ENCODE data around the gene BASP1.
"Not testable (repeated sequence)": the region's sequence is repeated elsewhere in the genome, so short reads cannot be mapped to it uniquely, and the experiment has no call there.

The BASP1 gene

DNA sequence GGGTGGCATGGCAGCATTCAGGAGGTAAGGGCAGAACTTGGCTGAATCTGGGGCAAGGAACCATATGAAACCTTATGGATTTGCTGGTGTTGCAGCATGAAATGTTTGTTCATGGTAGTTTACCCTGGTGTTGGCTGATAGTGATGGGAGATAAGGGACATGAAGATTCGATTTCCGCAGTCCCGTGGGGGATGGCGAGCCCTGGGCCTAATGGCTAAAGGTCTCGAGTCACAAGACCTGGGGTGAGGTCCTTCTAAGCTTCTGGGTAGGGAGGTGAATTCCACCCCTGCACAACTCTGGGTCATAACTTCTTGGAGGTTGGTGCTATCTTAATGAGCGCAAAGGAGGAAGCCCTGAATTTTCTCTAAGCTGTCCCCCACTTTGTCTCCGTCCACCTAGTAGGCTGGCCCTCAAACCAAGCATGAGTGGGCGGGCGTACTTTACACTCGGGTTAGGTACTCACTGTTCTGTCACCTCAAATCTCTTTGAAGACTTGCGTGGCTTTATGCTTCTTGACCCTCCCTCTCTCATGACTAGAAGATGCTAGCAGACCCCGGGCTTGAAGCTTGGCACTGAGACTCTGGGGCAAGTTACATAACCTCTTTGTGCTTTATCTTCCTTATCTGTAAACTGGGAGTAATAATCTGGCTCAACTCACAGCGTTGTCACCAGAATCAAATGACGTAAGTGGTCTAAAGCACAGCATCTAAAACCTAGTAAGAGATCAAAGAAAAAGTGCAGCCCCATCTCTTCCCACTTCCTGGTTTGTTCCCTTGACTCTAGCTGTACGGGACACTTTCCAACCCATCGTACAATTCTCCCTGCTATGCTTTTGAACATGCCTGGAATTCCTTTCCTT is 72.5 kb downstream of the BASP1 start:
- DNase-seq (ENCODE audit: low spot score), result no peak

DNA sequence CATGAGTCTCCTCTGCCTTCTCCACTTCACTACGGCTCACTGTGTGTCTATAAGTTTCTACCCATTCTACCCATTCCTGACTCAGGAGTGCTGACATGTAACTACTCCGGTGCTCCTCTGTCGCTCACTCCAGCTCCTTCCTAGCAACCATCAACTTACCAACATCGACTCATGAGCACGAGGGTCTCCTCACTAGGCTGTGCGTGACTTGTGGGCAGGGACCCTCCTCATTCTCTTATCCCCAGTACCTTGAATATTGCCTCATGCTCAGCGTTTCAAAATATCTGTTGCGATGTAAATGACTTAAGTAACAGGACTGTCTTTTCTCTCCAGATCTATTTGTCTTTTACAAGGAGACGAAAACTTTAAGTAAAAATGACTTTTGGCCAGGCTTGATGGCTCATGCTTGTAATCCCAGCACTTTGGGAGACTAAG is 73.1 kb downstream of the BASP1 start:
- DNase-seq (ENCODE audit: low spot score), result no peak

DNA sequence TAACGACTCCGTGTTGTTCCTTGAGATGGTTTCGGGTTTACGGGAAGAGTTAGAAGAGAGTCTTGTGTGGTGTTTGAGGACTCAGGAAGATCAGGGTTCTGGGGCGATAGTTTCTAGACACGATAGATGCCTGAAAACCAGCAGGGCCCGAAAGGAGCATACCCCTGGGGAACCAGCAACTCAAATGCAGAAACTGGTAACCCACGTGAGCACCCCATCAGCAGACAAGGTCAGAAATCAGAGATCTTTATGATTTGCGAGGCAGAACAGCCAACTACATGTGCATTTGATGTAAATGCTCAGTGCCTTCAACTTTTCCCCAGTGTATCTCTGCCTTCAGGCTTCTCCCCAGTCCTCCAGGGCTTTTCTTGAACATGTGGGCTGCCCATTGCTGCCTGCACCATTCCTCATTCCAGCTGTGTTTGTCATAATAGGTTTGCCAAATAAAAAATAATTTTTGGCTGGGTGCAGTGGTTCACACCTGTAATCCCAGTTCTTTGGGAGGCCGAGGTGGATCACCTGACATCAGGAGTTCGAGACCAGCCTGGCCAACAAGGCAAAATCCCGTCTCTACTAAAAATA is 75.1 kb downstream of the BASP1 start:
- no peak for DNase-seq (ENCODE audit: low spot score)

DNA sequence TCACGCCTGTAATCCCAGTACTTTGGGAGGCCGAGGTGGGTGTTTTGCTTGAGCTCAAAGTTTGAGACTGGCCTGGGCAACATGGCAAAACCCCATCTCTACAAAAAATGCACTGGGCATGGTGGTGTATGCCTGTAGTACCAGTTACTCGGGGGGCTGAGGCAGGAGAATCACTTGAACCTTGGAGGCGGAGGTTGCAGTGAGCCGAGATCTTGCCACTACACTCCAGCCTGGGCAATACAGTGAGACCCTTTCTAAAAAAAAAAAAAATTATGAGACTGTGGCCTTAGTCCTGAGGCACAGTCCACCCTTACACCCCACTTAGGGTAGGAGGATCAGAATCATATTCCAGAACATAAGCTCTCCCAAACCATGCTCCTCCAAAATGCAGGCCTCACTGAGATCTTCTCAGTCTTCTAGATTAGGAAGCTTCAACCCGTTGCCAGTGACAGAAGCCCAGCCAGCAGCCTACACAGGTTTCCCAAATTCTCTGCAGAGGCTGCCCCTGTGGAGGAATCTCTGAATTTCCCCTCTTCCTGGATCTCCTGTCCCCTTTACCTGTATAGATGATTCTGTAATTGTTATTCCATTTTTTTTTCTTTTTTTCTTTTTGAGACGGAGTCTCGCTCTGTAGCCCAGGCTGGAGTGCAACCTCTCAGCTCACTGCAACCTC is 77.3 kb downstream of the BASP1 start:
- no peak for DNase-seq (ENCODE audit: low spot score)

DNA sequence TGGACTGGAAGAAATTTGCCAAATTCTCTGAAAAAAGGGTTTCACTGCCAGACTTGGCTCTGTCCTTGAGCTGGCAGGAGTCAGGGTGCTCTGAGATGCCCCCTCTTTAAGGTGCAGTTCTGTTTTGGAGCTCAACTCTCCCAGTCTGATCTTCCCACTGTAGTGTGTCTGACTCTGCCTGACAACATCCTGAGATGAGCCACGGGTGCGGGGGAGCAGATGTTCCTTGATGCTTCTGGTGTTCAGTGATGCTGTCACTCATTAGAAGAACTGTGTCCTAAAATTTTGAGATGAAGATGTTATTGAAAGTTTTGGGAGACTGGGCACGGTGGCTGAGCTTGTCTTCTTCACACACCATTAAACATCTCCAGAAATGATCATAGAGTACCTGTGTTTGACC is 78.2 kb downstream of the BASP1 start:
- no peak for DNase-seq (ENCODE audit: low spot score)

DNA sequence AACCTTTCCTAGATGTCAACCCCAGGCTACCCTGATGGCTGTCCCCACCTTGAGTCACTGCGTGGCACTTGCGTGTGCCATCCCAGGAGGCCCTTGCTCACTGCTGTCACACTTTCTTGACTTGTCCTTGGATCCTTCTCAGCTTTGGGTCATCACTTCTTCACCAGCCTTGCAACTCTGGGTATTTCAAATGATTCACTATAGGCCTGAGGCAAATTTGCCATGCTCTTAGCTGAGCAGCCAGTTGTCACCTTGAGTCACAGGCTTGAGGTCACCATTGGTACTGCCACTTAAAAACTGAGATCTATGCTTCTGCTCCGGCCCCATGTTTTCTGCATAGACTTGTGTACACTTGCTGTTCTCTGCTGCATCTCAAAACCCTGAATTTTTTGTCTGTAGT is 84.7 kb downstream of the BASP1 start:
- DNase-seq (ENCODE audit: low spot score), result no peak

DNA sequence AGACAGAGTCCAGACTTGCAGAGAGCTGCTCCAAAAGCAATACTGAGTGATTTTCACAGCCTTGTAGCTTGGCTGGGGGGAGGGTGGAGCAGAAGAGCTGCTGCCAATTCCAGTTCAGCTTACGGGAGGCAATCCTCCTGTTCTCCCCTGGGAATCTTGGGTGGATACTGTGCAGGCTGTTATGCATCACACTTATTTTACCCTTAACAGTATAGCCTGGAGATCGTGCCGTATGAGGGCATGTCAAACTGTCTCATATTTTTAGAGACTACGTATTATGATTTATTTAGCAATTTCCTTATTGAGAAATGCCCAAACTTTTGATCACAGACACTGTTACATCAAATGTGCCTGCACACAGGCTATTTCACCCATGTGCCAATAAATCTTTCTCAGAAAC is 85.2 kb downstream of the BASP1 start:
- no peak for DNase-seq (ENCODE audit: low spot score)

DNA sequence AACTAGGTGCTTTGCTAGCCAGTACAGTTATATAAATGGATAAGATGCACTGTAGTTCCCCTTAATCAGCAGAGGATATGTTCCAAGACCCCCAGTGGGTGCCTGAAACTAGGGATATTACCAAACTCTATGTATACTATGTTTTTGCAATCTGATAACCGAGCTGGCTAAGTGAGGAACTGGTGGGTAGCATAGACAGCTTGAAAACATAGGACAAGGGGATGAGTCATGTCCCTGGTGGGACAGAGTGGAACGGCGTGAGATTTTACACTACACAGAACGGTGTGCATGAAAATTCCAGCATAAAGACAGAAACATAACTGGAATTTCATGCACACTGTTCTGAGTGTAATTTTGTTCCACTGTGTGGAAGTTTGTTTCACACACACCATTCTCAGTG is 86.9 kb downstream of the BASP1 start:
- no peak for DNase-seq (ENCODE audit: low spot score)

DNA sequence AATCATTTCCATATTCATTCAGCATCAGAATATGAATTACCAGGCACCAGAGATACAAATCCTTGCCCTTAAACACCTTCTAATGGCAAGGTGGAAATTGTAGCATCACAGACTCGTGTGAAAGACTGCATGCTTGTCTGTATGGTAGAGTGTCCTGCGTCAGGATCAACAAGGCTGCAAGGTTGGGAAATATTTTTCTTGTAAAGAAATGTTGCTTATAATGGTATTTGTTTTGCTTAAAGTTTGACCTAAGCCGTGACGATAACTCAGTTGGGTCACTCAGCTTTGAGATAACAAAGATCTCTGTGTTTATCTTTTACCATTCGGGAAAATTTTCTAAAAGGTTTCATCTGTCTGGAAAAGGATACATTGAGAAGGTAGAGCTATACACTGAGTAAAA is 87.6 kb downstream of the BASP1 start:
- no peak for DNase-seq (ENCODE audit: low spot score)

DNA sequence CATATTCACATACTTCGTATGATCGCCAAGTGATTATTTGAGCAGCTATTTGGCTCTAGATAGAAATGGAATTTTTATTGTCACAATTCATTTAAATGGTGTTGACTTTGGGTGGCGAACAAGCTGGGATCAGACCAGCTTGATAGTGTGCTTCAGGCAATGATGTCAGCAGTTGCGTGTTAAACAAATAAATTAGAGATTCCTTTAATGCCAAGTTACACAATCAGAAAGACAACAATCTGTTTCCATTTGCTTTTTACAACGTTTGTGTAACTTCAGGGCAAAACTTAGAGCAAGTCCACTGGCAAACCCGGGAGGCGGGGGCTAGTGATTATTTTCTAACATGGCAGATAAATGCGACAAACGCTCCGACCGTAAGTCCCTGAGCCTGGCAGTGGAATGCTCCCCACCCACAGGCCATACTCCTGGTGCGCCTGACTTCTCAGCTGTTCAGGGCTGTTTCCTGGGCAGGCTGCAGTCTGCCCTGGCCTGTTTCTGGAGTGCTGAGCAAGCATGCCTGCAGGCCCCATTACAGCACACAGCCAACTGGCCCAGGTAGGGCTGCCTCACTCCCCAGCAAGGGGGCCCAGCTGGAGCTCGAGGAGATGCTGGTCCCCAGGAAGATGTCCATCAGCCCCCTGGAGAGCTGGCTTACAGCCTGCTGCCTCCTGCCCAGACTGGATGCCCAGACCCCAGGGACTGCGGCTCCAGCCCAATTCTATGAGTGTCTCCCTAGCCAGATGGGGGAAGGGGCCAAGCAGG is 88.7 kb downstream of the BASP1 start:
- no peak for DNase-seq (ENCODE audit: low spot score)

DNA sequence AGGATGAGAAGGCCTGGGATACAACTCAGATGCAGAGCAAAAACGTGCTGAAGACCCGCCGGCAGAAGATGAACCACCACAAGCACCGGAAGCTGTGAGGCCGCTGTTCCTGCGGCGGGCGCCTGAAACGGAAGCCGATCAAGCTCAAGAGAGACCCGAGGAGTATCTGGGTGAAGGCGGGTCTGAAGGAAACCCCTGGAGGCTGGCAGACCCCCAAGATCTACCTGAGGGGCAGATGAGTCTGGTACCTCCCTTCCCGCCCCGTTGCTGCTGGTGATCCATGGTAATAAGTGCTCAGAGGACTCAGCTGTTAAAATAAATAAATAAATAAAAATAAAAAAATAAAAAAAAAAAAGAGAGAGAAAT is 89.3 kb downstream of the BASP1 start:
- no peak for DNase-seq (ENCODE audit: low spot score)

DNA sequence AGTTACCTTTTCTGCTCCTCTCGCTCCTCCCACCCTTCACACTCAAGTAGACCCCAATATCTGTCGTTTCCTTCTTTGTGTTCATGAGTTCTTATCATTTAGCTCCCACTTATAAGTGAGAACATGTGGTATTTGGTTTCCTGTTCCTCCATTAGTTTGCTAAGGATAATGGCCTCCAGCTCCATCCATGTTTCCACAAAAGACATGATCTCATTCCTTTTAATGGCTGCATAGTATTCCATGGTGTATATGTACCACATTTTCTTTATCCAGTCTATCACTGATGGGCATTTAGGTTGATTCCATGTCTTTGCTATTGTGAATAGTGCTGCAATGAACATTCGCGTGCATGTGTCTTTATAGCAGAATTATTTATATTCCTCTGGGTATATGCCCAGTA is 90.0 kb downstream of the BASP1 start:
- DNase-seq (ENCODE audit: low spot score), result not testable (repeated sequence)

DNA sequence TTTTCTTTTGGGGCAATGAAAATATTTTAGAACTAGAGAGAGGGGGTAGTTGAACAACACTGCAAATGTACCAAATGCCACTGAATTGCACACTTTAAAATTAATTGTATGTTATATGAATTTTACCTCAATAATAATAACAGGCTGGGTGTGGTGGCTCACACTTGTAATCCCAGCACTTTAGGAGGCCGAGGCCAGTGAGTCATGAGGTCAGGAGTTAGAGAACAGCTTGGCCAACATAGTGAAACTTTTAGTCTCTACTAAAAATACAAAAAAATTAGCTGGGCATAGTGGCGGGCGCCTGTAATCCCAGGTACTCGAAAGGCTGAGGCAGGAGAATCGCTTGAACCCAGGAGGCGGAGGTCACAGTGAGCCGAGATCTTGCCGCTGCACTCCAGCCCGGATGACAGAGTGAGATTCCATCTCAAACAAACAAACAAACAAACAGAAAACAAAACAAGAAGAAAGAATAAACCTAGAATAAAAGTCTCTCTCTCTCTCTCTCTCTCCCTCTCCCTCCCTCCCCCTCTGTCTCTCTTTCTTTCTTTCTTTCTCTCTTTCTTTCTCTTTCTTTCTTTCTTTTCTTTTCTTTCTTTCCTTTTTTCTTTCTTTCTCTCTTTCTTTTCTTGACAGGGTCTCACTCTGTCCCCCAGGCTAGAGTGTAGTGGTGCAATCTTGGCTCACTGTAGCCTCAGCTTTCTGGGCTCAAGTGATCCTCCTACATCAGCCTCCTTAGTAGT is 91.1 kb downstream of the BASP1 start:
- DNase-seq (ENCODE audit: low spot score), result no peak

DNA sequence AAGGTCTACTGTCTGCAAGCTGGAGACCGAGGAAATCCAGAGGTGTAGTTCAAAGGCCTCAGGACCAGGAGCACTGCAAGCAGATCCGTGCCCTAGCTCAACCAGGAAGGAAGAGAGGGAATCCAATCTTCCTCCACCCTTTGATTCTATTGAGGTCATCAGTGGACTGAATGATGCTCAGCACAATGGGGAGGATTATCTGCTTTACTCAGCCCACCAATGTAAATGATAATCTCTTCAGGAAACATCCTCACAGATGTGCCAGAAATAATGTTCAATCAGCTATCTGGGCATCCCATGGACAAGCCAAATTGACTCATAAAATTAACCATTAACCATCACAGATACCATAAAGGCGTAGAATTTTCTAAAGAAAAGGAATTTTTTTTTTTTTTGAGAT is 92.0 kb downstream of the BASP1 start:
- no peak for DNase-seq (ENCODE audit: low spot score)

DNA sequence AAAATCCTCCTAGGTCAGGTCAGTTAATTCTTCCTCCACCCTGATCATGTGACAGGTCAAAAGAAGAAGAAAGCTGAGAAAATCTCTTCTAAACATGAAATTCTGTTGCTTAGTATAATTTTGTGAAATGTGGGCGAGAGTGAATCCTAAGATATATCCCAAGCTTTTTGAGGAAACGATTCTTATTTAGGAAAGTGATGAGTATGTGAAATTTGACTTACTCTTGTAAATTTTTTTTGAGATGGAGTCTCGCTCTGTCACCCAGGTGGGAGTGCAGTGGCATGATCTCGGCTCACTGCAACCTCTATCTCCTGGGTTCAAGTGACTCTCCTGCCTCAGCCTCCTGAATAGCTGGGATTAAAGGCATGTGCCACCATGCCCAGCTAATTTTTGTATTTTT is 93.1 kb downstream of the BASP1 start:
- not testable (repeated sequence) for DNase-seq (ENCODE audit: low spot score)

DNA sequence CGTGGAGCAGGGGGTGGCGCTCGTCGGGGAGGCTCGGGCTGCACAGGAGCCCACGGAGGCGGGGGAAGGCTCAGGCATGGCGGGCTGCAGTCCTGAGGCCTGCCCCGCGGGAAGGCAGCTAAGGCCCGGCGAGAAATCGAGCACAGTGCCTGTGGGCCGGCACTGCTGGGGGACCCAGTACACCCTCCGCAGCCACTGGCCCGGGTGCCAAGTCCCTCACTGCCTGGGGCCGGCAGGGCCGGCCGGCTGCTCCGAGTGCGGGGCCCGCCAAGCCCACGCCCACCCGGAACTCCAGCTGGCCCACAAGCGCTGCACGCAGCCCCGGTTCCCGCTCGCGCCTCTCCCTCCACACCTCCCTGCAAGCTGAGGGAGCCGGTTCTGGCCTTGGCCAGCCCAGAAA is 94.4 kb downstream of the BASP1 start:
- DNase-seq (ENCODE audit: low spot score), result not testable (repeated sequence)

DNA sequence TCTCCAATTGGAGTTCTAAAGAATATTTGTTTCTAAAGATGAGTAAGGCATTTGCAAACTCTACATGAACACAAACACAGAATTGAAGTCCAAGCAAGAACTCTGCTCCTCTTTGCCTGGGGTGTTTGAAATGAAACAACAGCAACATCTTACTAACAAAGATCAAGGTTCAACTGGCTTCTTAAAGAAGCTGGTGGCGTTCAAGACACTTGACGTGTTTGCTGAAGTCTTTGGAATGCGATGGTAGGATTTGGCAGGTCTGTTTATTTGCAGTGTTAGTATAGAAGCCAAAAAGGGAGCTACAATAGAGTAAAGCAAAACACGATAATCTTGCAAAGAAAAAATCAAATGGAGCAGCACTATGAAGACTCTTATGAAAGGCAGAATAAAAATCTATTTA is 94.9 kb downstream of the BASP1 start:
- no peak for DNase-seq (ENCODE audit: low spot score)

DNA sequence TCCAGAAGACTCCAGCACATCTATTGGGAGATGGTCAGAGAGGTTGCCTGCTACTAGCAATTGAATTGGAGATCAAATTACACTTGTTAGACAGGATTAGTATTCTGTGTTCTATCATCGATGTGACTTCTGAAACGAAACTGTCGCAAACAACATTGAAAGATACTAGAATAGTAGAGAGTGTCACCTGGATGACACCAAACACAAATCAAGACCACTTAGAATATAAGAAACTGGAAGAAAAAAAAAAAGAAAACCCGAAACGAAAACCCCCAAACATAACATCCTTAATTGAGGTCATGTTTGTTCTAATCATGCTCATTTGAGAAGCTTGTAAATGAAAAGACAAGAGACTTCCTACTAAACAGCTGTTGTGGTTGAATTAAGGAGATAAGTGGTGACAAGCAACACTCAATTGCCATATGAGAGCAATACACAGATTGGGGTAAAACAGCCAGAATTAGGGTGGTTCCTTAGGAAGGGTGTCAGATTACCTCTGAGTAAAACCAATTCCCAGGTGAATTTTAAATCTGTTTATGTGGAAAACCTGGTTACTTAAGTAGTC is 97.6 kb downstream of the BASP1 start:
- no peak for DNase-seq (ENCODE audit: low spot score)

DNA sequence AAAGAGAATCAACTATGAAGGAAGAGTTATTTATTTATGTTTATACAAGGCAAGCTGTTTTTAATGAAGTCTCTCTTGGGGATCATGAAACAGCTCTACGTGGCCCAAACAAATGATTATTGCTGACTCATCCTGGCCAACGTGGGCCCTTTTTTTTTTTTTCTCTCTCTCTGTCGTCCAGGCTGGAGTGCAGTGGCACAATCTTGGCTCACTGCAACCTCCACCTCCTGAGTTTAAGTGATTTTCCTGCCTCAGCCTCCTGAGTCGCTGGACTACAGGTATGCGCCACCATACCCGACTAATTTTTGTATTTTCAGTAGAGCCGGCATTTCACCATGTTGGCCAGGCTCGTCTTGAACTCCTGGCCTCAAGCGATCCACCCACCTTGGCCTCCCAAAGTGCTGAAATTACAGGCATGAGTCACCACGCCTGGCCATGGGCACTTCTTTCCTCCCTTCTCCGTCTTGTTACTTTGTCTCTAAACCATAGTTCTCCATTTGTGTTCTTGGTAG is 98.3 kb downstream of the BASP1 start:
- DNase-seq (ENCODE audit: low spot score), result no peak

DNA sequence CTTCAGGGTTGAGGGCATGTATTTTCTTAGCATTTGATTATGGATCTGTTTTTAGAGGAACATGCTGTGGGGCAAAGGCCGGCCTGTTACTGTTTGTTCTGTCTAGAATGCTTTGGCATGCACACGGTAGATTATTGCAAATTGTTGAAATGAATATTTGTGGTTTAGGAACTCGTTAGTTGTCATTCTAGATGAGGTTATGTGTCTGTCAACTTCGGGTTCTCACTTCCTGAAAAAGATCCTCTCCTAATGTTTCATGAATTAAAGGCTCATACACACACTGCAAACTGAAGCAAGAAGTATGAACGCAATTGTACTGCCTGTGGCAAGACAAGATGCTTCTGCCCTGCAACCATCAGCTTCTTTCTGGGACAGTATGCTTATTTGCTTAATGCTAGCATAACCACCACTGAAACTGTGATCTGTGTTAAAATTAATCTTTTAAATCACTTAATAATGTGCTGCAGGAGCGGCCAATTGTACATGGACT is 99.6 kb downstream of the BASP1 start:
- no peak for DNase-seq (ENCODE audit: low spot score)

DNA sequence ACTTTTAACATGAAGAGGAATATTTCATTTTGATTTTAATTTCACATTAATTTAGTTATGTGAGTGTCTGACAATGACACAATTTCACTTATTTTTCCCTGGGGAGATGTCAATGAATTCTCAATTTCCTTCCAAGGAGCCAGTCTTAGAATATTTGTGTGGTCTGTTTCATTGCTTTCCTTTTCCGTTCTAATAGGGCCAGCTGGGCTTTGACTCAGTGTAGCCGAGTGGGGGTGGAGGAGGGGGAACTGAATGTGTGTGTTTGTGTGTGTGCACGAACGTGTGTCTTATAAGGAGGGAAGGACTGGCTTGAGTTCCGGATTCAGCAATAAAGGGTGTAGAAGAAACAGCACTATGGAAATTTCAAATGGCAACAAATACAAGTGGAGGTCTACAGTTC is 100.0 kb downstream of the BASP1 start:
- no peak for DNase-seq (ENCODE audit: low spot score)

Measured in HuH-7.5 (cell line).